Activated T-helper 17 cell treated with anti-CD3 and anti-CD28 coated beads, Interleukin-2, amount 50 U/mL, for 72 hours (primary cell): ENCODE measurements around the gene MXD4. TPM values are rescaled to one million over a fixed set of nuclear protein-coding genes. Genes with fewer than 3 reads are reported as not detected.
A peak's percentile ranks its signal among the peaks of the same experiment; 100 is the strongest.

Experiments used
- ATAC-seq: fragments of 150-1000 bp; cut with Tn5 transposase; replicated peaks from 2 replicates; pipeline ENCODE4 v1.10.0; 2021; ENCODE audit warnings: mild to moderate bottlenecking, moderate library complexity
- H3K27ac Mint-ChIP-seq: one replicate; pipeline ENCODE4 v1.8.0; 2022; ENCODE audit warnings: mixed read lengths
- H3K27me3 Mint-ChIP-seq: one replicate; pipeline ENCODE4 v1.8.0; 2022; ENCODE audit warnings: mixed read lengths
- H3K36me3 Mint-ChIP-seq: one replicate; pipeline ENCODE4 v1.8.0; 2022; ENCODE audit warnings: low read depth, mild to moderate bottlenecking, mixed read lengths
- H3K4me1 Mint-ChIP-seq: one replicate; pipeline ENCODE4 v1.8.0; 2022; ENCODE audit warnings: mixed read lengths
- H3K4me3 Mint-ChIP-seq: one replicate; pipeline ENCODE4 v1.8.0; 2022; ENCODE audit warnings: mild to moderate bottlenecking, mixed read lengths
- H3K9me3 Mint-ChIP-seq: one replicate; pipeline ENCODE4 v1.8.0; 2022; ENCODE audit warnings: mixed read lengths
- total RNA-seq, 2 donors: library from RNA; stranded (reverse); gene quantifications; one replicate each; pipeline ENCODE4 v1.2.3, GENCODE V29; 2022

MXD4 gene
- 1 to 10 TPM; 6.1 to 7.7 TPM for total RNA-seq

- Mint-ChIP-seq H3K9me3 (no peaks in the 10 kb centered on the region), H3K4me3 (peak within 1 kb of the TSS; percentile 51), H3K36me3 (no peaks in the 10 kb centered on the region), H3K4me1 (no peaks in the 10 kb centered on the region), H3K27me3 (no peaks in the 10 kb centered on the region), H3K27ac (no peak within 1 kb of the TSS)
- ATAC-seq, result no peak
Observed at GRCh38 chr4:2261853-2262144, at the start of gene MXD4. MXD4 (minus strand) TSS chr4:2262109; CDS start chr4:2261980, 129 bp downstream.

- ATAC-seq, result no peak
- Mint-ChIP-seq H3K27ac (no peak overlapping the region), H3K4me3 (no peak overlapping the region), H3K9me3 (no peaks in the 10 kb centered on the region), H3K27me3 (no peaks in the 10 kb centered on the region), H3K36me3 (peaks cover 6% of the 10 kb centered on the region), H3K4me1 (no peaks in the 10 kb centered on the region)
Observed at GRCh38 chr4:2306773-2307410, 45.0 kb upstream of the MXD4 start.

GRCh38 chr4:2305766-2306501, 44.0 kb upstream of the MXD4 start:
- Mint-ChIP-seq H3K4me1 (no peaks in the 10 kb centered on the region), H3K36me3 (peaks cover 6% of the 10 kb centered on the region), H3K27me3 (no peaks in the 10 kb centered on the region), H3K4me3 (no peak overlapping the region), H3K27ac (no peak overlapping the region), H3K9me3 (no peaks in the 10 kb centered on the region)
- no peak for ATAC-seq

- no peak for ATAC-seq
- H3K27me3 Mint-ChIP-seq, result no peaks in the 10 kb centered on the region
- H3K27ac Mint-ChIP-seq, result no peak overlapping the region
- peaks cover 9% of the 10 kb centered on the region for H3K36me3 Mint-ChIP-seq
- peaks cover 2% of the 10 kb centered on the region for H3K4me1 Mint-ChIP-seq
- H3K4me3 Mint-ChIP-seq, result no peak overlapping the region
- H3K9me3 Mint-ChIP-seq, result no peaks in the 10 kb centered on the region
Observed at GRCh38 chr4:2304877-2305561, 43.1 kb upstream of the MXD4 start.

GRCh38 chr4:2304321-2304876, 42.5 kb upstream of the MXD4 start:
- Mint-ChIP-seq H3K4me1 (peaks cover 4% of the 10 kb centered on the region), H3K9me3 (no peaks in the 10 kb centered on the region), H3K27ac (no peak overlapping the region), H3K27me3 (no peaks in the 10 kb centered on the region), H3K4me3 (no peak overlapping the region), H3K36me3 (peaks cover 8% of the 10 kb centered on the region)
- ATAC-seq, result no peak

- Mint-ChIP-seq H3K4me3 (no peak overlapping the region), H3K27ac (no peak overlapping the region), H3K4me1 (peaks cover 4% of the 10 kb centered on the region), H3K36me3 (peaks cover 5% of the 10 kb centered on the region), H3K27me3 (no peaks in the 10 kb centered on the region), H3K9me3 (no peaks in the 10 kb centered on the region)
- ATAC-seq, result no peak
Observed at GRCh38 chr4:2303686-2304320, 41.9 kb upstream of the MXD4 start.

GRCh38 chr4:2303121-2303685, 41.3 kb upstream of the MXD4 start:
- no peak overlapping the region for H3K27ac Mint-ChIP-seq
- no peaks in the 10 kb centered on the region for H3K9me3 Mint-ChIP-seq
- H3K4me3 Mint-ChIP-seq, result no peak overlapping the region
- ATAC-seq, result no peak
- peaks cover 5% of the 10 kb centered on the region for H3K36me3 Mint-ChIP-seq
- H3K4me1 Mint-ChIP-seq, result peaks cover 4% of the 10 kb centered on the region
- no peaks in the 10 kb centered on the region for H3K27me3 Mint-ChIP-seq

GRCh38 chr4:2302387-2303119, 40.6 kb upstream of the MXD4 start:
- no peak for ATAC-seq
- no peaks in the 10 kb centered on the region for H3K9me3 Mint-ChIP-seq

GRCh38 chr4:2301806-2302205, 39.9 kb upstream of the MXD4 start:
- Mint-ChIP-seq H3K4me3 (no peak overlapping the region), H3K4me1 (peaks cover 9% of the 10 kb centered on the region), H3K9me3 (no peaks in the 10 kb centered on the region), H3K27me3 (no peaks in the 10 kb centered on the region), H3K36me3 (peaks cover 5% of the 10 kb centered on the region), H3K27ac (peak overlapping the region; percentile 61)
- ATAC-seq, result no peak

More at GRCh38 chr4:2302387-2303119, 40.6 kb upstream of the MXD4 start:
- Mint-ChIP-seq H3K4me1 (peaks cover 7% of the 10 kb centered on the region), H3K36me3 (peaks cover 5% of the 10 kb centered on the region), H3K4me3 (no peak overlapping the region), H3K27ac (peak overlapping the region; percentile 61), H3K27me3 (no peaks in the 10 kb centered on the region)

- ATAC-seq, result no peak
- H3K27me3 Mint-ChIP-seq, result no peaks in the 10 kb centered on the region
- H3K4me1 Mint-ChIP-seq, result peaks cover 9% of the 10 kb centered on the region
- H3K4me3 Mint-ChIP-seq, result no peak overlapping the region
- no peaks in the 10 kb centered on the region for H3K9me3 Mint-ChIP-seq
- peaks cover 5% of the 10 kb centered on the region for H3K36me3 Mint-ChIP-seq
- no peak overlapping the region for H3K27ac Mint-ChIP-seq
Observed at GRCh38 chr4:2301225-2301642, 39.3 kb upstream of the MXD4 start.

- no peak overlapping the region for H3K4me3 Mint-ChIP-seq
- H3K27me3 Mint-ChIP-seq, result no peaks in the 10 kb centered on the region
- no peak for ATAC-seq
- peaks cover 11% of the 10 kb centered on the region for H3K4me1 Mint-ChIP-seq
- H3K27ac Mint-ChIP-seq, result peak overlapping the region; percentile 58
- no peaks in the 10 kb centered on the region for H3K9me3 Mint-ChIP-seq
- H3K36me3 Mint-ChIP-seq, result peaks cover 5% of the 10 kb centered on the region
Observed at GRCh38 chr4:2300431-2301224, 38.7 kb upstream of the MXD4 start.

GRCh38 chr4:2299794-2300193, 37.9 kb upstream of the MXD4 start:
- H3K9me3 Mint-ChIP-seq, result no peaks in the 10 kb centered on the region
- peaks cover 5% of the 10 kb centered on the region for H3K36me3 Mint-ChIP-seq
- no peaks in the 10 kb centered on the region for H3K27me3 Mint-ChIP-seq
- no peak overlapping the region for H3K4me3 Mint-ChIP-seq
- H3K4me1 Mint-ChIP-seq, result peaks cover 14% of the 10 kb centered on the region
- H3K27ac Mint-ChIP-seq, result peak overlapping the region; percentile 58
- ATAC-seq, result no peak

- H3K27me3 Mint-ChIP-seq, result no peaks in the 10 kb centered on the region
- H3K27ac Mint-ChIP-seq, result peak overlapping the region; percentile 58
- H3K36me3 Mint-ChIP-seq, result peaks cover 5% of the 10 kb centered on the region
- H3K4me1 Mint-ChIP-seq, result peaks cover 14% of the 10 kb centered on the region
- H3K4me3 Mint-ChIP-seq, result no peak overlapping the region
- H3K9me3 Mint-ChIP-seq, result no peaks in the 10 kb centered on the region
- no peak for ATAC-seq
Observed at GRCh38 chr4:2298532-2298991, 36.7 kb upstream of the MXD4 start.
